ENCODE measurements around the gene SPDEF. TPM values are rescaled to one million over a fixed set of nuclear protein-coding genes. Genes with fewer than 3 reads are reported as not detected.

The SPDEF gene
- total and polyA plus RNA-seq, 2 experiments from 2014 or later, result 1.1 TPM; not detected in 1

GRCh38 chr6:34557228-34557627 is 1.1 kb upstream of the SPDEF start:
- TF ChIP-seq CTCF (IDR thresholded peaks at IDR 0.05; ENCODE audit: low read depth, low read length), result no peak

GRCh38 chr6:34556493-34556892 is 364 bp upstream of the SPDEF start:
- H3K4me1 ChIP-seq (ENCODE audit: low read depth), result peaks cover 10% of the 10 kb centered on the region
- no peak for TF ChIP-seq CTCF (IDR thresholded peaks at IDR 0.05; ENCODE audit: low read depth, low read length)
- no peaks in the 10 kb centered on the region for H3K9me3 ChIP-seq (ENCODE audit: low read depth)
- H3K4me3 ChIP-seq, result no peak overlapping the region
- DNase-seq (ENCODE audit: low read depth in 1 of 2, low spot score in 1 of 2), result no peak
- H3K27ac ChIP-seq, result no peak overlapping the region
- H3K36me3 ChIP-seq, result no peaks in the 10 kb centered on the region
- H3K27me3 ChIP-seq, result no peaks in the 10 kb centered on the region

More at GRCh38 chr6:34557228-34557627, 1.1 kb upstream of the SPDEF start:
- H3K27ac ChIP-seq, result no peak overlapping the region
- peaks cover 10% of the 10 kb centered on the region for H3K4me1 ChIP-seq (ENCODE audit: low read depth)
- no peak overlapping the region for H3K4me3 ChIP-seq
- H3K36me3 ChIP-seq, result no peaks in the 10 kb centered on the region
- no peaks in the 10 kb centered on the region for H3K27me3 ChIP-seq
- no peaks in the 10 kb centered on the region for H3K9me3 ChIP-seq (ENCODE audit: low read depth)
- DNase-seq (ENCODE audit: low read depth in 1 of 2, low spot score in 1 of 2), result no peak

- no peak for TF ChIP-seq CTCF (IDR thresholded peaks at IDR 0.05; ENCODE audit: low read depth, low read length)
- Histone ChIP-seq H3K27me3 (no peaks in the 10 kb centered on the region), H3K9me3 (ENCODE audit: low read depth) (no peaks in the 10 kb centered on the region), H3K4me3 (no peak overlapping the region), H3K27ac (no peak overlapping the region), H3K4me1 (ENCODE audit: low read depth) (peaks cover 9% of the 10 kb centered on the region), H3K36me3 (no peaks in the 10 kb centered on the region)
- DNase-seq (ENCODE audit: low read depth in 1 of 2, low spot score in 1 of 2), result no peak
Measured at GRCh38 chr6:34555328-34555727, 801 bp downstream of the SPDEF start.

GRCh38 chr6:34555007-34555322 is 1.2 kb downstream of the SPDEF start:
- Histone ChIP-seq H3K9me3 (ENCODE audit: low read depth) (no peaks in the 10 kb centered on the region), H3K4me1 (ENCODE audit: low read depth) (peaks cover 8% of the 10 kb centered on the region), H3K4me3 (no peak overlapping the region), H3K27ac (no peak overlapping the region), H3K27me3 (no peaks in the 10 kb centered on the region), H3K36me3 (no peaks in the 10 kb centered on the region)
- TF ChIP-seq CTCF (IDR thresholded peaks at IDR 0.05; ENCODE audit: low read depth, low read length), result no peak
- no peak for DNase-seq (ENCODE audit: low read depth in 1 of 2, low spot score in 1 of 2)

- no peak overlapping the region for H3K4me3 ChIP-seq
- H3K4me1 ChIP-seq (ENCODE audit: low read depth), result peaks cover 8% of the 10 kb centered on the region
- no peak for TF ChIP-seq CTCF (IDR thresholded peaks at IDR 0.05; ENCODE audit: low read depth, low read length)
- no peaks in the 10 kb centered on the region for H3K36me3 ChIP-seq
- H3K27ac ChIP-seq, result no peak overlapping the region
- H3K27me3 ChIP-seq, result no peaks in the 10 kb centered on the region
- no peaks in the 10 kb centered on the region for H3K9me3 ChIP-seq (ENCODE audit: low read depth)
- DNase-seq (ENCODE audit: low read depth in 1 of 2, low spot score in 1 of 2), result no peak
Measured at GRCh38 chr6:34554291-34555006, 1.7 kb downstream of the SPDEF start.
